LNCaP clone FGC (cell line): Measurements from ENCODE around the gene BICC1.

Experiments used
- DNase-seq: peaks from one replicate; pipeline ENCODE4 v3.0.0-alpha.2; 2011; ENCODE audit warnings: low read depth
- H3K4me3 ChIP-seq: 2 replicates; pipeline ENCODE4 v1.5.1; 2011; ENCODE audit warnings: mild to moderate bottlenecking, low read depth, low read length, control low read depth
- TF ChIP-seq, protein P1 (sequence below): IDR thresholded peaks from 2 replicates; pipeline ENCODE4 v1.5.1; 2012; ENCODE audit warnings: mild to moderate bottlenecking; ENCODE audit not compliant: control insufficient read depth, insufficient read depth; ENCODE audit errors: extremely low read depth

The BICC1 gene

DNA sequence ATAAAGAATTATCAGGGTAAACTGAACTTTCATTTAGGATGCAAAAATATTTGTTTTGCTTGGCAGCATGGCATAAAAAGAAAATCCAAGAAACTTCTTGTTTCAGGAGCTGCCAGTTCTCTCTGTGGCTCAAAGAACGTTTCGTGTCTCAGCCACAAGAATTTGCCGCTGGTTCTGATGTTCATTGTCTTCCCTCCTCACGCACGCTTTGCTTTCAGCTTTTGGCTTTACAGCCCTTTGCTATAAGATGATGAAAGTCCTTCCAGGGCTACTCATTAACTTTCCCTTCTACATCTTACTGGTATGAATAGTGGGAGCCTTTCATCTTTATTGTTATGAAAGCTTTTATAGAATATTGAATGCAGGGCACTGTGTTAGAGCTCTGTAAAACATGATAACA lies 124.7 kb downstream of the BICC1 start:
- TF ChIP-seq, protein P1, sequence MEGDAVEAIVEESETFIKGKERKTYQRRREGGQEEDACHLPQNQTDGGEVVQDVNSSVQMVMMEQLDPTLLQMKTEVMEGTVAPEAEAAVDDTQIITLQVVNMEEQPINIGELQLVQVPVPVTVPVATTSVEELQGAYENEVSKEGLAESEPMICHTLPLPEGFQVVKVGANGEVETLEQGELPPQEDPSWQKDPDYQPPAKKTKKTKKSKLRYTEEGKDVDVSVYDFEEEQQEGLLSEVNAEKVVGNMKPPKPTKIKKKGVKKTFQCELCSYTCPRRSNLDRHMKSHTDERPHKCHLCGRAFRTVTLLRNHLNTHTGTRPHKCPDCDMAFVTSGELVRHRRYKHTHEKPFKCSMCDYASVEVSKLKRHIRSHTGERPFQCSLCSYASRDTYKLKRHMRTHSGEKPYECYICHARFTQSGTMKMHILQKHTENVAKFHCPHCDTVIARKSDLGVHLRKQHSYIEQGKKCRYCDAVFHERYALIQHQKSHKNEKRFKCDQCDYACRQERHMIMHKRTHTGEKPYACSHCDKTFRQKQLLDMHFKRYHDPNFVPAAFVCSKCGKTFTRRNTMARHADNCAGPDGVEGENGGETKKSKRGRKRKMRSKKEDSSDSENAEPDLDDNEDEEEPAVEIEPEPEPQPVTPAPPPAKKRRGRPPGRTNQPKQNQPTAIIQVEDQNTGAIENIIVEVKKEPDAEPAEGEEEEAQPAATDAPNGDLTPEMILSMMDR = no peak
- no peak overlapping the region for H3K4me3 ChIP-seq
- DNase-seq = no peak

DNA sequence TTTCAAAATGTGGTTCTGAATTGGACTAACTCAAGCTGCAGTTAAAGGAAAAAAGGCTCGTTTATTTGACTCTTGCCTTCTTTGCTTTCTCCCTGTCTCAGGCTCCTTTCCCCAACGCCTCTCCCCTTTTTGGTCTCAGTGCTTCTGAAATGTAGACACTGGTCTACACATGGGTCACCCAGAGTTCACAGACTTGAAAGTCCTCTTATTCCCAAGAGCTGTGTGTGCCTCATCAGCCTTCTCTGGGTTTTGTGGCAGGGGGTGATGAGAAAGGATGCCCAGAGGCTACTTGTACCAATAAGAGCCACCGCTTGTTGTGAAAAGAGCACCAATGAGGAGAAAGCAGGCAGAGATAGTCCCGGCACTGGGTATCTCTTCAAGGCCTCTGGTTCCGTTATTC lies 125.7 kb downstream of the BICC1 start:
- no peak for DNase-seq
- TF ChIP-seq, protein P1 = no peak
- H3K4me3 ChIP-seq = no peak overlapping the region

DNA sequence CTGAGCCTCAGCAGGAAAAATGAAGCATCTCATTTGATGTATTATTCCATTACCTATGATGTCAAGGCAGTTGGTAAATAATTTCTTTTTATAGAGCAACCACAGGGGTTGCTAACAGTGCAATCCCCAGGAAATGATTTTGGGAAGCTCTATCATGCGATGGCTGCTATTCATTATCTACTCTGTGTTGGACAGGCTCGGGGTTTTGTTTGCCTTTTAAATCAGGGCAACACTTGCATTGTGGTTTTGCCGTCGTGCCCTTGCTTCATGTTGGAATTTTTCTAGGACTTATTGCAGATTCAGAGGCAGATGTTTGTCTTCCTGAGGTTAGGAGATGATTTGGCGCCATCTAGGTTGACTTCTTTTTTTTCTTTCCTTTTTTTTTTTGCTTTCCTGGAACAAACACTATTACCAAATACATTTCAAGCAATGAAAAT lies 128.4 kb downstream of the BICC1 start:
- TF ChIP-seq, protein P1 = peak; percentile 43
- DNase-seq = no peak

DNA sequence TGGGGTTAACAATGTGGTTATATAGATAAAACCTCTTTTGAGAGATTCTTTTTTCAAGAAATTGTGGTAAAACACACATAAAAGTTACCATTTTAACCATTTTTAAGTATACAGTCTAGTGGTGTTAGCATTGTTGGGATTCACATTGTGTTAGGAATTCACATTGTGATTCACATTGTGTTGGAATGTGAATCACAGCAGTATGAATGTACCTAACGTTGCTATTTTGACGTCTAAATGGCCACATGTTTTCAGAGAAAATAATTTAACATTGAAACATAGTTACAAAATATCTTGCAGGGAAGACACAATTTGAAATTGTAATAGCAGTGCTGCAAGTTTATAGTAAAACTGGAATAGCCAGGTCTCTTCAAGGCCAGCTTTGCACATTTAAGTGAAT lies 129.0 kb downstream of the BICC1 start:
- TF ChIP-seq, protein P1 = no peak
- H3K4me3 ChIP-seq = no peak overlapping the region
- no peak for DNase-seq

More for the DNA sequence above, 128.4 kb downstream of the BICC1 start:
- H3K4me3 ChIP-seq = no peak overlapping the region

DNA sequence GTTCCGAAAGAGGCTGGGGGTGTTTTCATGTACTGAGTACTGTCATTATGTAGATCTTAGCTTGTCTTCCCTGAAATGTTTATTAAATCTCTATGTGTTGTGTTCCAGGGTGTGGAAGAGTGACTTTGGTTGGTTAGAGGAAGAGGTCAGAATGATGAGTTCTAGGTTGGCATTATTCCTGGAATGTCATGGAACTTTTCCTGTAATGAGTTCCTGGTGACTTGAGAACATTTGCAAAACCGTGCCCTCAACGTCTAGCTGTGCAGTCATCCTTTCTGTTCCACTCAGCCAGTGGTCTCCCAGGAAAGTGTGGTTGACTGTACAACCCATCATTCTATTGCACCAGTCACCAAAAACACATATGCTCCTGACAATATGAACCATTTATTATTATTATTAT lies 129.6 kb downstream of the BICC1 start:
- no peak for DNase-seq
- no peak overlapping the region for H3K4me3 ChIP-seq
- TF ChIP-seq, protein P1 = no peak

DNA sequence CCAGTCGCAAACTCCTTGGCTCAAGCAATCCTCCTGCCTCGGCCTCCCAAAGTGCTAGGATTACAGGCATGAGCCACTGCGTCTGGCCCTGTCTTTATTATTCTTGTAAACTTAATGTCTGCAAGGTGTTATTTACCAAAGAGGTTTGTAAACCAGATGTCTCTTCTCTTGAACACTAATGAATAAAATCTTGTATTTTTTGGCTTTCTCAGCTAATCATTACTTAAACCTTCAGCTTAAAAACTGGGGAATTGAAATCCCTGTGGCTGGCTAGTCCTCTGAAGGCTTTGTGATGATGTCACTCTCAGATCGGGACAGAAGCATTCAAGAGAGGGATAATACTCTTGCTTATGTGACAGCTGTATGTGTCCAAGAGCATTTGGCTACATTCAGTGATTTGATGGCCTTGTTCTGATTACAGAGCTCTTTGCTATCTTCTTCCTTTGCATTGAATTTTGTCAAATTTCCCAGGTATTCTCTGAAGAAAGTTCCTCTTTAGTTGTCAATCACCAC lies 130.3 kb downstream of the BICC1 start:
- TF ChIP-seq, protein P1 = no peak
- H3K4me3 ChIP-seq = no peak overlapping the region
- DNase-seq = no peak

DNA sequence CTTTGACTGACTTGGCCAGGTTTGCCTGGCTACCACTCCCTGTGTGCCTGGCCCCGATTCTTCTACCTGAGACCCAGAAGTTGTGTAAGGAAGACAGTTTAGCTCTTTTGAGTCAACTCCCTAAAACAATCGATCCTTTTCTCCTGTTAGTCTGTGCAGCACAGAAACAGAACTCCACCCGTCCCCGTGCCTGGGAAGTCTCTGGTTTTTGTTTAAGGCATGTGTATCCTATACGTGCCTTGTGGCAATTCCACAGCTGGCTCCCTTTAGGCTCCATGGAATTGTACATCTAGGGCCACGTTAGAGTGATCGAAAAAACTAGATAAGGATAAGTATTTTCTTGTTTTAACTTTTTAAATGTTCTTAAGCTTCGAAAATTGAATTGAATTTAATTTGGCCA lies 131.6 kb downstream of the BICC1 start:
- TF ChIP-seq, protein P1 = no peak

More for the DNA sequence above, 131.6 kb downstream of the BICC1 start:
- DNase-seq = no peak
- no peak overlapping the region for H3K4me3 ChIP-seq
